GM19239 (cell line): ENCODE data around the gene ISCU.

Experiments
- DNase-seq: peaks from one replicate; pipeline ENCODE4 v3.0.0; 2011; ENCODE audit warnings: low spot score; ENCODE audit not compliant: insufficient read length
- FAIRE-seq: peaks from 2 replicates; lab custom pipeline; 2011; peaks lifted over from hg19 to GRCh38; lab: Jason Lieb, UNC

ISCU gene

GRCh38 chr12:108599948-108600701 lies 37.7 kb downstream of the ISCU start:
- DNase-seq (no peak), FAIRE-seq (no peak)

DNA sequence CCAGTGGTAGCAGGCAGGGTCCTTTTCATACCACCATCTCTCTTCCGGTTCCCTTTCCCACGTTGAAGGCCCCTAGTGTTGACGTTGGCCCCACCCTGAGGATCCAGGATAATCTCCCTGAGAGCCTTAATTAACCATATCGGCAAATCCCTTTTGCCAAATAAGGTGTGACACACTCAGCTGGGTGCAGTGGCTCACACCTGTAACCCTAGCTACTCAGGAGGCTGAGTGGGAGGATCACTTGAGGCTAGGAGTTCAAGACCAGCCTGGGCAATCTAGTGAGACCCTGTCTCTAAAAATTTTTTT lies 38.3 kb downstream of the ISCU start:
- DNase-seq (no peak), FAIRE-seq (no peak)

- no peak for DNase-seq
- FAIRE-seq, result no peak
These were observed 39.9 kb downstream of the ISCU start for GRCh38 chr12:108602209-108602705.

DNA sequence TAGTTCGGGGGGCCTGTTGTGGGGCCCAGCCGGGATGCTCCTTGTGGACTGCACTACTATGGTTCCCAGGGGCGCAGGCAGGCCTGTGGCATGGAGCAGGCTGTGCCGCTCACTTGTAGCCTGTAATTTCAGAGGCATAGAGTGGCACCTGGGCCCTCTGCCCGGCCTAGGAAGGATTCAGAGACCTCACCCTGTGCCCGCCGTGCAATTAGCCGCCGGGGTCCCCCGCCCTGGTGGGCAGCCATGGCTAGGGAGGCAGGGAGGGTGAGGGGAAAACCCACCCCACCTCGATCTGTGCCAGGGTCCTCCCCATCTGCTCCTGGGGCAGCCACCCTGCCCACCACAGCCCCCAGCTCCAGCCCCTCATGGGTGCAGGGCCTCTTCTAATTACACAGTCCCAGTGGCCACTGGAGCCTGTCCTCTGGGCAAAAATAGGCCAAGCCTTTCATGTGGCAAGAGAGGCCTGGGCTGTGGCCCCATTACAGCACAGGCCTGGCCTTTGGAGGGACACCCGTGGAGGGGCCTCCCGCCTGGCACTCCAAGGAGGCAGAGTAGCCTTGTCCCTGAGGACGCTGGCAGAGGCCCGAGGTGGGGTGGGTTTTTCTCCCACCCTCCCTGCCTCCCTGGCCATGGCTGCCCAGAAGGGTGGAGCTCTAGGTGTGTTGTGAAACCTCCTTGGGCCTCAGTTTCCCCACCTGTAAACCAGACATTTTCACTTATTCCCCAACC lies 40.7 kb downstream of the ISCU start:
- DNase-seq (no peak), FAIRE-seq (no peak)

- DNase-seq (no peak), FAIRE-seq (no peak)
These were observed 41.3 kb downstream of the ISCU start for GRCh38 chr12:108603743-108604142.

DNA sequence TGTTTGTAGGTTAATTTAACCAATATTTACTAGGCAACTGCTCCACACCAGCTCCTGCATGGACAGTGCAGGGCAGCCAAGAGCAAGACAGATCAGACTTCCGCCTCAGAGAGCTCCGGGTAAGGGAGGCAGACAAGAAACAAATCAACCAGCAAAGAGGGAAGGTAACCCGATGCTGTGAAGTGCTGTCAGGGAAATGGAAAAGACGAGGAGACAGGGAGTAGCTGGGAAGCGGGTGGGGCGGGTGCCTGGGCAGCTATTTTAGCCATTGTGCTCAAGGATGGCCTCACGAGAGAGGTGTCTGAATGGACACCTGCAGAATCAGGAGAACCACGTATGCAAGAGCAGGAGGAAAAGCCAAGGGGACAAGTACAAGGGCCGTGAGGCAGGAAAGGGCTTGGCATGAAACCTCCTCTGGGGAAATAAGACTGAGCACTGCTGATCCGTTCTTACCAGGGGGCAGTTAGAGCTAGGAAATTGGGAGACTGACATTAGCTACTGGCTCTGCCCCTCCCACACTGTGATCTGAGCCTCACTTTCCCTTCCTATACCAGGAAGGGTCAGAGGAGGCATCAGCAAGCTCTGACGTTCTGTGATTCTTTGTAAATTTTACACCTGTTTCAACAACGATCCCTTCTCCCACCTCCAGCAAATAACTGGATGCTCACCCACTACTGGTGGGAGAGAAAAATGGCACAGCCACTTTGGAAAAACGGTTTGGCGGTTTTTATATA lies 42.0 kb downstream of the ISCU start:
- FAIRE-seq, result no peak
- DNase-seq, result no peak

- FAIRE-seq, result no peak
- no peak for DNase-seq
These were observed 42.7 kb downstream of the ISCU start for GRCh38 chr12:108605000-108605689.

- DNase-seq, result no peak
- FAIRE-seq, result no peak
These were observed 43.5 kb downstream of the ISCU start for GRCh38 chr12:108605690-108606406.

DNA sequence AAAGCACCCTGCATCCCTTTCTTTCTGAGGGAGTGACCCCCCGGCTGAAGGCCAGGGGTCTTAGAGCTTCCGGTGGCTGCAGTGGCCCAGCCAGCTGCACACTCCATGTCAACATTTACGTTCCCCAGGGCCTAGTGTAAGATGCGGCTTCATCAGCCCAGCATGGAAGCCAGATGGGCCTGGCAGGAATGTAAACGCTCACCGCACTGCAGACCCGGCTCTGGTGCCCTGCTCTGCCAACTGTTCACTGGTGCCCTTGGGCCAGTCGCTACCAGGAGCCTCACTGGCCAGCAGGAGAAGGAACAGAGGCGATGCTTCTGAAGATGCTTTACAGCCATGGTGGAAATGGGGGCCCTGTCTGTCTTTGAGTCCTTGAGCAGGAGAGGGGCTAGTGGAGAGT lies 44.1 kb downstream of the ISCU start:
- FAIRE-seq (no peak), DNase-seq (no peak)

DNA sequence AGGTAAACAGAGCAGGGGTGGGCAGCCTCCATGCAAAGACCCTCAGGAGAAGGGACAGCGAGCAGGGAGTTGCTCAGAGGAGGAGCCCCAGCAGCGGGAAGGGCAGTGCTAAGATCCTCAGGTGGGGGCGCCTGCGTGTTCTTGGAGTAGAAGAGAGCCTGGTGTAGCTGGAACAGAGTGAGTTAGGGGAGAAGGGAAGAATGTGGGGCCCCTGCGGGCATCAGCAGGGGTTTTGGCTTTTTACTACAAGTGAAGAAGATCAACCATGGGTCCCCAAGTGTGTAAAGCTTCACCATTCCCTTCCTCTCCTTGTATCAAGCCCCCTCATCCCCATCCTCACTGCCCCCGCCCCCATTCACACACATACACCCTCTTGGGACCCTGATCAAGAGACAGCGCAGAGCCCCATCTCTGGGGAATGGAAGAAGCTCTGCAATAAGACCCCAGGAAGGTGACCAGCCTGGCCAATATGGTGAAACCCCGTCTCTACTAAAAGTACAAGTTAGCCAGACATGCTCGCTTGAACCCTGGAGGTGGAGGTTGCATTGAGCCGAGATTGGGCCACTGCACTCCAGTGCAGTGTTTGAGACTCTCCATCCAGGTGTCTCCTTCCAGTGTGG lies 45.7 kb downstream of the ISCU start:
- FAIRE-seq, result no peak
- DNase-seq, result no peak

GRCh38 chr12:108608616-108609015 lies 46.2 kb downstream of the ISCU start:
- FAIRE-seq (no peak), DNase-seq (no peak)

DNA sequence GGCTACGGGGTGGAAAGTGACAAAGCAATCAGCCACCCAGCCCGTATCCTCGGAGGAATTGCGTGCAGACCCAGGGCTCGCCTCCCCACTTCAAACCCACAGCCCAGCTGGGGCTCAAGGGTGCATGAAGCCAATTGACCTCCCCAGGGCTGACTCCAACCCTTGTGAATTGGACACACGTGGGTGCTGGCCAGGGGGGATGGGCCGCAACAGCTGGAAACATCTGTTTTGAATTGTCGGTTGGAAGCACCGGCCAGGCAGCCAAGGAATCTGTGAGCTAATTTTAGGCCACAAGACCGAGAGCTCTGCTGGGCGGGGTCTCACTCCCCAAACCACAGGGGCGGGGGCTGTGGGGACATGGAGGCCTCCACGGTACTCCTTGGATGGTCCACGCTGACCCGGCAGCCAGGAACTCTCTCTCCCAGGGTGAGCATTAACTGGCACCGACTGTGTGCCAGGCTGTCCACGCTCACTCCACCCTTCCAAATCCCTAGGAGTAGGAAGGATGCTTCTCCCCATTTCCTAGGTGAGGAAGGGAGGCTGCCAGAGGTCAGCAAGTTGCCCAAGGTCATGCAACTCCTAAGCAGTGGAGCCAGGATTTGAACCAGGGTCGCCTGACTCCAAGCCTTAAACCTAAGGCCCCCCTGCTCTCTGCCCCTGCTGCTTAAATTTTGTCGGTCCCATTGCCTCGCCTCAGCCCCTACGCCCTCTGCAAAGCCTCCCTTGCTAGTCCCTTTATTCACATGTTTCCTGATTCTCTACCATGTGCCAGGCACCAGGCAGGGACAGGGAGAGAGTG lies 47.3 kb downstream of the ISCU start:
- DNase-seq (no peak), FAIRE-seq (no peak)

- FAIRE-seq (no peak), DNase-seq (no peak)
These were observed 48.0 kb downstream of the ISCU start for GRCh38 chr12:108610336-108610815.

- no peak for DNase-seq
- FAIRE-seq, result no peak
These were observed 48.6 kb downstream of the ISCU start for GRCh38 chr12:108610856-108611605.

DNA sequence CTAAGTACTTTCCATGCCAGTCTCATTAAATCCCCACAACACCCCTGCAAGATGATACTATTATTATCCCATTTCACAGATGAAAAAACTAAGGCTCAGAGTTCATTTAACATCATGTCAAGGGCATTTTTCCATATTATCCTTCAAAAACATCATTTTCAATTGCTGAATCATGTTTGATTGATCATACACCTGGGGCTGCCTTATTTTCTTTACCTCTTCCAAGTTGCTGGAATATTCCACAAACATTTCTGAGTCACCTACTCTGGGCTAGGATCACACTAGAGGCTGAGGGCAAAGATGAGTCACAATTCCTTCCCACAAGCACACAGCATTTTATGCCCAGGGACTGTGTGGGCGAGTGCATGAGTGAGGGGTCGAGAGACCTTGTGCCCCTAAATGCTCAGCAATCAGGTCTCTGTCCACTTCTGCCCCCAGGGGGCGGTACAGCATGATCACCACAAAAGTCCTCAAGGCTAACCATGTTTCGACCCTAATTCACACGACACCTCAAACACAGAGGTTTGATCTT lies 49.6 kb downstream of the ISCU start:
- DNase-seq (no peak), FAIRE-seq (peak; percentile 71)

DNA sequence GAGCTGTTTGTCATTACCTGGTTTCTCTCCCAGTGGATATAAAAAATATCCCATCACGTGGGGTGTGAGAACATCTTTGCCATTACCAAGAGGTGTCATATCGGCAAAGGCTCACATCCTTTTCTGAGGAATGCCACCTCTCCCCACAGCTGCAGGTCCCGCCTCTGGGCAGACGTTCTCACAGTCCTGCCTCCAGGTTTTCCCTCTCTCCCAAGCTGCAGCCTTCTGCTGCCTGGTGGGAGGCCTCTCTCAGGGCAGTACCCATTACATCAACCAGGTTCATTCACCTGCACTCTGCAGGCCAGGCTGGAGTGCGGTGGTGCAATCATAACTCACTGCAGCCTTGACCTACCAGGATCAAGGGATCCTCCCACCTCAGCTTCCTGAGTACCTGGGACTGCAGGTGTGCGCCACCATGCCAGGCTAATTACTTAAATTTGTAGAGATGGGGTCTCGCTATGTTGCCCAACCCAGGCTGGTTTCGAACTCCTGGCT lies 50.4 kb downstream of the ISCU start:
- FAIRE-seq (no peak), DNase-seq (no peak)

DNA sequence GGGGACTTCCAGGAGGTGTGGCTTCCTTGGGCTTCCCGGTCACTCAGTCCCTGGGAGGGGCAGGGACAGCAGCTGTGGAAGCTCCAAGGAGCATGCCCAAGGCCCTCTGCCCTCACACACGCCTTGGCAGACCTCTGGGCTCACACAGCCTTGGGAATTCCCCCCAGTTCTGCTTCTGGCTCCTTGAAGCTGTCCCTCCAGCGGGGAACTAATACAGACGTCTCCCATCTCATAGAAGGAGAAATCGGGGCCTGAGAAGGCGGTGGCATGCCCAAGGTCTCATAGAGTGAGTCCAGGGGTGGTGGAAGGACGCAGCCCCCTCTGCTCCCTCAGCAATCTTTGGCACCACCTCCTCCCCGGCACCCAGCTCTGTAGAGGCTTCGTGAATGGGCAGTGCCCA lies 51.2 kb downstream of the ISCU start:
- FAIRE-seq (no peak), DNase-seq (no peak)
